ENCODE data around the gene CCDC12. TPM values are rescaled to one million over a fixed set of nuclear protein-coding genes. Genes with fewer than 3 reads are reported as not detected.
"Not testable (repeated sequence)": the region's sequence is repeated elsewhere in the genome, so short reads cannot be mapped to it uniquely, and the experiment has no call there.

CCDC12 gene
- polyA plus RNA-seq, 1 donor from 2014 or later = 151 TPM

DNA sequence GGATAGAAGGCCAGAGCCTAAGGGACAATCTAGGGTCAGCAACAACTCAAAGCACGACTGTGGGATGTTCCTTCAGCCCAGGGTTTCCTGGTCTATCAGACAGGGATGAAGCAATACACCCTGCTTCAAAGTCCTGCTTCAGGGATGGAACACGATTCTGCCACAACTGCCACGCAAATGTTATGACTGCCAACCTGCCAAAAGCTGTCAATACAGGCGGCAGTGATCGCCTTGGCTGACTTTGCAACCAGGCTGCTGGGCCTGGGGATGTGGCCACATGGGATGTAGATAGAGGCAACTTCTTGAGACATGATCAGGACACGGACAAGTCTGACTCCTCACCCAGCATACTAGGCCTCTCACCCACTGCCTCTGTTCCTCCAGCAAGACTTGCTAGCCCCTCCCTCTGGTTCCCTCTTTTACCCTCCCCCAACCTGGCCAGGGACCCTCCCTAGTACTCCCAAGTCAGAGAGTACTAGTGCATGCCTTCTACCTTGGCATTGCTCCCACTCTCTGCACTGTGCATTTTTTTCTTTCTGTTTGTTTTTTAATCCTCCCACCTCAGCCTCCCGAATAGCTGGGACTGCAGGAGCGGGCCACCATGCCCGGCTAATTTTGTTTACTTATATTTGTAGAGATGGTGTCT lies 7.6 kb downstream of the CCDC12 start:
- peak overlapping the region in 1 of 3 donors; percentile 57 for H3K27ac Mint-ChIP-seq
- no peaks in the 10 kb centered on the region for H3K9me3 Mint-ChIP-seq
- no peaks in the 10 kb centered on the region for H3K27me3 Mint-ChIP-seq
- peak overlapping the region in 3 of 4 donors; percentile 40 to 52 (median 51) for H3K4me3 Mint-ChIP-seq
- H3K36me3 Mint-ChIP-seq = peaks cover 9% of the 10 kb centered on the region
- H3K4me1 Mint-ChIP-seq = peaks cover 52 to 80% (median 77%) of the 10 kb centered on the region in 3 donors

GRCh38 chr3:46966811-46967210 lies 9.7 kb downstream of the CCDC12 start:
- Mint-ChIP-seq H3K4me3 (peak overlapping the region in 2 of 4 donors; percentile 65 to 85), H3K36me3 (peaks cover 4% of the 10 kb centered on the region), H3K4me1 (peaks cover 49 to 75% (median 65%) of the 10 kb centered on the region in 3 donors), H3K27ac (peak overlapping the region; percentile 23 to 89 (median 76)), H3K27me3 (no peaks in the 10 kb centered on the region), H3K9me3 (no peaks in the 10 kb centered on the region)

GRCh38 chr3:46965151-46965550 lies 11.4 kb downstream of the CCDC12 start:
- Mint-ChIP-seq H3K4me3 (peak overlapping the region in 3 of 4 donors; percentile 25 to 87 (median 79)), H3K9me3 (no peaks in the 10 kb centered on the region), H3K27ac (peak overlapping the region; percentile 57 to 89 (median 88)), H3K27me3 (no peaks in the 10 kb centered on the region), H3K4me1 (peaks cover 54 to 72% (median 62%) of the 10 kb centered on the region in 3 donors), H3K36me3 (peaks cover 2% of the 10 kb centered on the region)

DNA sequence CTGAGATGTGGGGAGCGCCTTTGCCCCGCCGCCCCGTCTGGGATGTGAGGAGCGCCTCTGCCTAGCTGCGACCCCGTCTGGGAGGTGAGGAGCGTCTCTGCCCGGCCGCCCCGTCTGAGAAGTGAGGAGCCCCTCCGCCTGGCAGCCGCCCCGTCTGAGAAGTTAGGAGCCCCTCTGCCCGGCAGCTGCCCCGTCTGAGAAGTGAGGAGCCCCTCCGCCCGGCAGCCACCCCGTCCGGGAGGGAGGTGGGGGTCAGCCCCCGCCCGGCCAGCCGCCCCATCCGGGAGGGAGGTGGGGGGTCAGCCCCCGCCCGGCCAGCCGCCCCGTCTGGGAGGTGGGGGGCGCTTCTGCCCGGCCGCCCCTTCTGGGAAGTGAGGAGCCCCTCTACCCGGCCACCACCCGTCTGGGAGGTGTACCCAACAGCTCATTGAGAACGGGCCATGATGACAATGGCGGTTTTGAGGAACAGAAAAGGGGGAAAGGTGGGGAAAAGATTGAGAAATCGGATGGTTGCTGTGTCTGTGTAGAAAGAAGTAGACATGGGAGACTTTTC lies 12.4 kb downstream of the CCDC12 start:
- not testable (repeated sequence) for H3K4me3 Mint-ChIP-seq, H3K9me3 Mint-ChIP-seq, H3K27me3 Mint-ChIP-seq, H3K36me3 Mint-ChIP-seq, H3K27ac Mint-ChIP-seq
- peaks cover 63 to 74% (median 65%) of the 10 kb centered on the region in 3 donors for H3K4me1 Mint-ChIP-seq

GRCh38 chr3:46962990-46963389 lies 13.6 kb downstream of the CCDC12 start:
- Mint-ChIP-seq H3K36me3 (no peaks in the 10 kb centered on the region), H3K27ac (peak overlapping the region; percentile 7 to 53 (median 34)), H3K9me3 (no peaks in the 10 kb centered on the region), H3K4me3 (no peak overlapping the region), H3K27me3 (no peaks in the 10 kb centered on the region), H3K4me1 (peaks cover 59 to 71% (median 70%) of the 10 kb centered on the region in 3 donors)

DNA sequence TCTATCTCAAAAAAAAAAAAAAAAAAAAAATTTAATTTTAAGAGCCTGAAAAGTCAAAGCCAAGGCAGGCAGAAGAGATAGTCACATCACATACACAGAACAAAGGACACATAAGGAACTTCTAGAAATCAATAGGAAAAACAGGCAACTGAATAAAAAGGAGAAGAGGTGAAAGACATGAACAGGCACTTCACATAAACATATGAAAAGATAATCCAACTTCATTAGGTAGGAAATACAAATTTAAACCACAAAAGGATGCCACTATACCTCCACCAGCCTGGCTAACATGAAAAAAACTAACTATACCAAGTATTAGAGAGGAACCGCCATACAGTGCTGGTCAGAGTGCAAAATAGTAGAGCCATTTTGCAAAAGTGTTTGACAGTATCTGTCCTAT lies 14.1 kb downstream of the CCDC12 start:
- H3K9me3 Mint-ChIP-seq = no peaks in the 10 kb centered on the region
- peak overlapping the region; percentile 7 to 53 (median 34) for H3K27ac Mint-ChIP-seq

DNA sequence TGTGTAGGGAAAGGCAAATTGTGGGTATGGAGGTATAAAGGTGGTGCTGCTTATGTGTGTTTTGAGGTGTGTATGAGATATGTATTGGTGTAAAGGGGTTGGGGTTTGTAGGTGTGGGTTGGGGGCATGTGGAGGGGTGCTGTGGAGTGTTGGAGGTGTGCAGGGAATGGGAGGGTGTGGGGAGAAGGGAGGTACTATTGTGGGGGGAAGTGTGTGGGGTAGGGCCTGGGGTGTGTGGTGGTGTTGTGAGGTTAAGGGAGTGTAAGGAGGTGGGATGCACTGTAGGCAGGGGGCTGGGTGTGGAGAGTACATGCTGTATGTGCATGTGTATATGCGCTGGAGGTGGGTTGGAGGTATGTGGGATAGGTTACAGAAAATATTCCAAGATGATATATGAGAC lies 15.7 kb downstream of the CCDC12 start:
- peak overlapping the region in 2 of 3 donors; percentile 43 to 90 for H3K27ac Mint-ChIP-seq
- no peaks in the 10 kb centered on the region for H3K9me3 Mint-ChIP-seq
- no peaks in the 10 kb centered on the region for H3K27me3 Mint-ChIP-seq
- H3K4me1 Mint-ChIP-seq = peaks cover 51 to 63% (median 51%) of the 10 kb centered on the region in 3 donors
- peak overlapping the region in 2 of 4 donors; percentile 52 to 56 for H3K4me3 Mint-ChIP-seq
- no peaks in the 10 kb centered on the region for H3K36me3 Mint-ChIP-seq

More for the DNA sequence above, 14.1 kb downstream of the CCDC12 start:
- H3K4me3 Mint-ChIP-seq = peak overlapping the region in 1 of 4 donors; percentile 12
- no peaks in the 10 kb centered on the region for H3K36me3 Mint-ChIP-seq
- no peaks in the 10 kb centered on the region for H3K27me3 Mint-ChIP-seq
- peaks cover 54 to 66% (median 65%) of the 10 kb centered on the region in 3 donors for H3K4me1 Mint-ChIP-seq

DNA sequence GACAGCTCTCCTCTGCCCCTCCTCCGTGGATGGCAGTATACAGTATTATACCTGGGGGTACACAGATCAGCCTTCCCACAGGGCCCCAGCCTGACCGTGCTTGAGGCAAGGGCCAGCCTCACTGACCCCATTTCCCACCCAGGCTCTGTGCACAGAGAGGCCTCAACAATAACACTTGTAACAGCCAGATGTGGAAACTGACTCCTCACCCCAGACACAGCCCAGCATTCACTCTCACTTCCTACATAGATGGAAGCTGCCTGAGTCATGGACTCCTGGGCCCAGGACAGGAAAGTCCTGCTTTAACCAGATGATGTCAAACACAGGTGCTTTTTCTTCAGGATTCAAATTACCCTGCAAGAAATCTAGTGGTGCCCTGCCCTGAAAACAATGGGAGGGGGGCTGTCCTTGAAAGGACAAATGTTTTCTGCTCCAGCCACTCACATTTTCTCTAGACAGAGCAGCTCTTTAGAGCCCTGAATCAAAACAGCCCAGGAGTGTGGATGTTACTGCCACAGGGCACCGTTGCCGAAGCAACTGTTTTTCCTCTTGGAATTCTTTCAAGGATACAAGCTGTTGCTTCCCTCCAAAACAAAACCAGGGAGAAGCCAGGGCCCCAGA lies 16.4 kb downstream of the CCDC12 start:
- Mint-ChIP-seq H3K27ac (peak overlapping the region; percentile 12 to 90 (median 87)), H3K9me3 (no peaks in the 10 kb centered on the region), H3K27me3 (no peaks in the 10 kb centered on the region), H3K4me3 (peak overlapping the region in 3 of 4 donors; percentile 52 to 77 (median 52)), H3K36me3 (no peaks in the 10 kb centered on the region), H3K4me1 (peaks cover 51 to 62% (median 51%) of the 10 kb centered on the region in 3 donors)

DNA sequence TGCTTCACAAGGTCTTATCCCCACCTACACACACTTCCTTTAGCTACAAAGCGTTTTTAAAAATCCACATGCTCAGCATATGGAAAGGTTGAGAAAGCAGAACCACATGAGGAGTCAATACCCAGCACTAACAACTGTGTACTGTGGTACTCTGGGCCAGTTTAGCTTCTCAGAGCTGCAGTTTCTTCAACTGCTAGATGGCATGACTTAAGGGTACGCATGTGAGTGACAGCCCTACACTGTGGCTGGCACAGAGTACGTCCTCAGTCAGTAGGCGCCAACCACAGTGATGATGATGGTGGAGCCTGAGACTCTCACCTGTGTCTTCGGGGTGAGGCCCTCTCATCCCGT lies 17.4 kb downstream of the CCDC12 start:
- no peaks in the 10 kb centered on the region for H3K36me3 Mint-ChIP-seq
- no peaks in the 10 kb centered on the region for H3K27me3 Mint-ChIP-seq
- H3K27ac Mint-ChIP-seq = peak overlapping the region; percentile 24 to 87 (median 62)
- peaks cover 55 to 67% (median 57%) of the 10 kb centered on the region in 3 donors for H3K4me1 Mint-ChIP-seq
- peak overlapping the region in 2 of 4 donors; percentile 28 to 77 for H3K4me3 Mint-ChIP-seq
- H3K9me3 Mint-ChIP-seq = no peaks in the 10 kb centered on the region

- Mint-ChIP-seq H3K27ac (peak overlapping the region; percentile 62 to 87 (median 81)), H3K9me3 (no peaks in the 10 kb centered on the region), H3K4me3 (no peak overlapping the region), H3K4me1 (peaks cover 60 to 72% (median 62%) of the 10 kb centered on the region in 3 donors), H3K27me3 (no peaks in the 10 kb centered on the region), H3K36me3 (no peaks in the 10 kb centered on the region)
Observed at GRCh38 chr3:46958467-46959160, 17.9 kb downstream of the CCDC12 start.

DNA sequence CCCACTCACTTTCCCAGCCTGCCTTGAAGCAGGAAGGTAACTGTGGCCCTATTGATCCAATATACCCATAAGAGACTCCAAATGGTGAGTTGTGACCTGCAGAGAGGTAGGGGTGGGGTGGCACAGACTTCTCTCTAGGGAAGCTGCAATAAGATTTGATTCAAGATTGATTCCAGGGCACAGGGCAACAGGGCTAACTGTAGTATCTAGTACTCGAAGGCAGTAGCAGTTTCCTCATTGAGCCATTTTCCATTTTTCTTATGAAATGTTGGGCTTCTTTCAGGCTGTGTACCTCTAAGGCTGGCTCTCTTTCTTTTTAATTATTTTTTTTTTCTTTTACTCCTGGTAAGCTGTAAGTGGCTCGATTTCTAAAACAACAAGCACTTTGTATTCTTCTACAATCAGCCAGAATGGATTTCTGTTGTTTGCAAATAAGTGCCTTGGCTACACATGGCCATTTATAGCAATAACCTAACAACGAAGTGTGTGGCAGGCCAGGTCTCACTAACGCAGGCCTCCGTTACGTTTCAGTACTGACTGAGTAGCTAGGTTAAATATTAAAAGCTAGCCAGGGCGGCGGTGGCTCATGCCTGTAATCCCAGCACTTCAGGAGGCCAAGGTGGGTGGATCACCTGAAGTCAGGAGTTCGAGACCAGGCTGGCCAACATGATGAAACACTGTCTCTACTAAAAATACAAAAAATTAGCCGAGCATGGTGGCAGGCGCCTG lies 19.3 kb downstream of the CCDC12 start:
- no peaks in the 10 kb centered on the region for H3K27me3 Mint-ChIP-seq
- no peak overlapping the region for H3K27ac Mint-ChIP-seq
- peaks cover 67 to 79% (median 73%) of the 10 kb centered on the region in 3 donors for H3K4me1 Mint-ChIP-seq
- H3K4me3 Mint-ChIP-seq = peak overlapping the region in 1 of 4 donors; percentile 51
- no peaks in the 10 kb centered on the region for H3K36me3 Mint-ChIP-seq
- no peaks in the 10 kb centered on the region for H3K9me3 Mint-ChIP-seq

GRCh38 chr3:46955801-46956259 lies 20.7 kb downstream of the CCDC12 start:
- peak overlapping the region in 1 of 4 donors; percentile 80 for H3K4me3 Mint-ChIP-seq
- H3K27ac Mint-ChIP-seq = peak overlapping the region in 2 of 3 donors; percentile 27 to 93
- no peaks in the 10 kb centered on the region for H3K36me3 Mint-ChIP-seq
- H3K4me1 Mint-ChIP-seq = peaks cover 64 to 79% (median 72%) of the 10 kb centered on the region in 3 donors
- no peaks in the 10 kb centered on the region for H3K27me3 Mint-ChIP-seq
- no peaks in the 10 kb centered on the region for H3K9me3 Mint-ChIP-seq

DNA sequence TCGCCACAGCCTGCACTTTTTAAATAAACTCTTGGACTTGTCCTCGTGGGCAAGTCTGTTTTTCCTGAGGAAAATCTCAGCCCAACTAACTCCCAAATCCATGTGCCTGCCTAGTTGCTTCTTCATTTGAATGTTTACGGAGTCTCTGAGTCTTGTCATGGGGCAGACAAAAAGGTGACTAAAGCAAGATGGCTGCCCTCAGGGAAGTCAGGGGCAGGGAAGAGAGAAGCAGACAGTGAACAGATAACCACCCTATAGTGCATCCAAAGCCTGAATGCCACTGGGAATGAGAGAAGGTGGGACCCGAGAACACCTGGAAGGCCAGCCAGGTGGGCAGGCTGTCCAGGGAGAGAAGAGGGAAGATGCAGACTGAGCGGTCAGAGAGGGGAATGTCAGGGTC lies 21.4 kb downstream of the CCDC12 start:
- Mint-ChIP-seq H3K36me3 (no peaks in the 10 kb centered on the region), H3K9me3 (no peaks in the 10 kb centered on the region), H3K4me3 (peak overlapping the region in 3 of 4 donors; percentile 3 to 80 (median 68))

DNA sequence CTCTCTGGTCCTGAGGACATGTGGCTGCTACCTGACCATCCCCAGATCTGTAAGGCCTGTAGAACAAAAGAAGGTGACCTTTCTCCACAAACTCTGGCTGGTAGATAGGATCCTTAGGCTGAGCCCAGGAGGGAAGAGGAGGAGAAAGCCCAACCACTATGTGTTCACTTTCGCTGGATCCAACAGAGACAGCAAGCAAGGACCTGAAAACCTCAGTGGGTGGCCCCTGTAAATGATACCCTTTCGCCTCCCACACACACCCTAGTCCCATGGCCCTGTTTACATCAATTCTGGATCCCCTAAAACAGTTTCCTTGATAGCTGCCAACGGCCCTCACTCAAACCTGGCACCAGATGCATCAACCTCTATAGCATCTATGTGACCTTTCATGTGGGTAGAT lies 22.4 kb downstream of the CCDC12 start:
- H3K4me3 Mint-ChIP-seq = peak overlapping the region in 2 of 4 donors; percentile 82 to 85
- no peaks in the 10 kb centered on the region for H3K27me3 Mint-ChIP-seq
- H3K9me3 Mint-ChIP-seq = no peaks in the 10 kb centered on the region
- no peaks in the 10 kb centered on the region for H3K36me3 Mint-ChIP-seq
- peak overlapping the region; percentile 48 to 75 (median 73) for H3K27ac Mint-ChIP-seq
- H3K4me1 Mint-ChIP-seq = peaks cover 52 to 74% (median 64%) of the 10 kb centered on the region in 3 donors

More for the DNA sequence above, 21.4 kb downstream of the CCDC12 start:
- Mint-ChIP-seq H3K27ac (peak overlapping the region; percentile 48 to 93 (median 68)), H3K4me1 (peaks cover 59 to 77% (median 70%) of the 10 kb centered on the region in 3 donors), H3K27me3 (no peaks in the 10 kb centered on the region)

Data from IgD-negative memory B cell (primary cell).